Muscle of back (tissue), 11 donors: ENCODE measurements around the gene PTK6. TPM values are rescaled to one million over a fixed set of nuclear protein-coding genes. Genes with fewer than 3 reads are reported as not detected.

Source experiments
- DNase-seq, 3 donors: peaks; one replicate each; pipeline versions ENCODE4 v3.0.0 to v3.0.0-alpha.2; 2013
- polyA plus RNA-seq, 10 donors: library from polyadenylated mRNA; unstranded; fragments of 120-200 nt; gene quantifications; one replicate each; pipeline ENCODE4 v1.2.1, GENCODE V29; 2013; ENCODE audit not compliant: insufficient read length in 10 of 10

Gene PTK6
- polyA plus RNA-seq, 10 donors = 0.15 to 0.50 (median 0.32) TPM

- DNase-seq = peak; percentile 36 to 80 (median 65)
Observed at GRCh38 chr20:63495741-63496595, 41.2 kb downstream of the PTK6 start.

- DNase-seq = no peak
Observed at GRCh38 chr20:63495167-63495720, 41.9 kb downstream of the PTK6 start.

- no peak for DNase-seq
Observed at GRCh38 chr20:63494420-63495166, 42.6 kb downstream of the PTK6 start.

- no peak for DNase-seq
Observed at GRCh38 chr20:63494084-63494419, 43.1 kb downstream of the PTK6 start.

GRCh38 chr20:63493563-63494020, 43.6 kb downstream of the PTK6 start:
- DNase-seq = no peak

- DNase-seq = no peak
Observed at GRCh38 chr20:63492982-63493381, 44.2 kb downstream of the PTK6 start.

- no peak for DNase-seq
Observed at GRCh38 chr20:63492518-63492917, 44.7 kb downstream of the PTK6 start.

- no peak for DNase-seq
Observed at GRCh38 chr20:63491635-63492230, 45.4 kb downstream of the PTK6 start.

- no peak for DNase-seq
Observed at GRCh38 chr20:63491078-63491477, 46.1 kb downstream of the PTK6 start.

- no peak for DNase-seq
Observed at GRCh38 chr20:63490416-63490815, 46.8 kb downstream of the PTK6 start.

- no peak for DNase-seq
Observed at GRCh38 chr20:63488315-63489251, 48.6 kb downstream of the PTK6 start.

- no peak for DNase-seq
Observed at GRCh38 chr20:63487781-63488241, 49.4 kb downstream of the PTK6 start.

GRCh38 chr20:63487116-63487764, 49.9 kb downstream of the PTK6 start:
- no peak for DNase-seq

- DNase-seq = no peak
Observed at GRCh38 chr20:63486300-63486855, 50.8 kb downstream of the PTK6 start.

GRCh38 chr20:63484651-63485403, 52.3 kb downstream of the PTK6 start:
- no peak for DNase-seq

GRCh38 chr20:63484236-63484635, 52.9 kb downstream of the PTK6 start:
- no peak for DNase-seq

GRCh38 chr20:63483834-63484233, 53.3 kb downstream of the PTK6 start:
- no peak for DNase-seq

GRCh38 chr20:63482021-63482587, 55.1 kb downstream of the PTK6 start:
- no peak for DNase-seq

- no peak for DNase-seq
Observed at GRCh38 chr20:63481503-63481902, 55.7 kb downstream of the PTK6 start.
